Cardiac ventricle fibroblast (primary cell): ENCODE results near the gene CABP5. TPM values are rescaled to one million over a fixed set of nuclear protein-coding genes. Genes with fewer than 3 reads are reported as not detected.

ENCODE experiments used
- total RNA-seq: library from RNA; depleted of rRNA; stranded (reverse); fragments of >200 nt; gene quantifications from 2 replicates; pipeline ENCODE4 v1.2.3, GENCODE V29; 2015

The CABP5 gene
- total RNA-seq = not detected in 2 replicates

GRCh38 chr19:48043675-48044258, at the start of gene CABP5:
CABP5 (minus strand) TSS chr19:48044079; CDS start chr19:48043922, 157 bp downstream.

GRCh38 chr19:47994209-47994802, 49.6 kb downstream of the CABP5 start, which contains the start of gene ELSPBP1:
ELSPBP1 (plus strand) TSS chr19:47994632; CDS start chr19:48008668, 14,036 bp downstream.

GRCh38 chr19:47992070-47992469, 51.8 kb downstream of the CABP5 start, which contains the start of gene BSPH1:
BSPH1 (minus strand) TSS chr19:47992170; CDS start chr19:47992081, 89 bp downstream.

Other genes starting within 250 kb of the CABP5 start
- gene TPRX1, start 239.5 kb downstream of the CABP5 start, total RNA-seq = not detected in 2 replicates
- gene CRX, start 222.1 kb downstream of the CABP5 start, total RNA-seq = not detected in 2 replicates
- gene TPRX2, start 184.8 kb downstream of the CABP5 start, total RNA-seq = not detected in 2 replicates
- not detected in 2 replicates for gene SULT2A1, start 157.8 kb downstream of the CABP5 start, total RNA-seq
- not detected in 2 replicates for gene BSPH1, start 51.9 kb downstream of the CABP5 start, total RNA-seq
- gene ELSPBP1, start 49.4 kb downstream of the CABP5 start, total RNA-seq = not detected in 2 replicates
- gene PLA2G4C, start 66.7 kb upstream of the CABP5 start, total RNA-seq = 0.83 and 2.6 TPM in 2 replicates
- gene LIG1, start 126.3 kb upstream of the CABP5 start, total RNA-seq = 5.3 and 11.1 TPM in 2 replicates
- 1.6 and 4.2 TPM in 2 replicates for gene ZSWIM9, start 126.6 kb upstream of the CABP5 start, total RNA-seq
- 12.3 and 17.7 TPM in 2 replicates for gene CARD8, start 211.8 kb upstream of the CABP5 start, total RNA-seq
- gene ZNF114, start 226.0 kb upstream of the CABP5 start, total RNA-seq = 0.94 and 1.9 TPM in 2 replicates